ENCODE data around the gene CTNND2. TPM values are rescaled to one million over a fixed set of nuclear protein-coding genes. Genes with fewer than 3 reads are reported as not detected.

Gene CTNND2
- total RNA-seq, 2 experiments from 2014 or later: not detected

- H3K27me3 Mint-ChIP-seq: no peaks in the 10 kb centered on the region
- no peak for ATAC-seq
- no peaks in the 10 kb centered on the region for H3K4me1 Mint-ChIP-seq (ENCODE audit: low read depth)
- ChIA-PET POLR2A (no interaction called here), CTCF (no interaction called here)
- intact Hi-C loops (cut with micrococcal nuclease): no loop called here
- no peak for DNase-seq
- H3K27ac Mint-ChIP-seq: no peak overlapping the region
- TF ChIP-seq CTCF (IDR thresholded peaks at IDR 0.05): no peak
- H3K9me3 Mint-ChIP-seq: no peaks in the 10 kb centered on the region
- no peaks in the 10 kb centered on the region for H3K36me3 Mint-ChIP-seq (ENCODE audit: low read depth)
- H3K4me3 Mint-ChIP-seq: no peak overlapping the region
These were observed 380.1 kb downstream of the CTNND2 start for GRCh38 chr5:11524188-11524587.

DNA sequence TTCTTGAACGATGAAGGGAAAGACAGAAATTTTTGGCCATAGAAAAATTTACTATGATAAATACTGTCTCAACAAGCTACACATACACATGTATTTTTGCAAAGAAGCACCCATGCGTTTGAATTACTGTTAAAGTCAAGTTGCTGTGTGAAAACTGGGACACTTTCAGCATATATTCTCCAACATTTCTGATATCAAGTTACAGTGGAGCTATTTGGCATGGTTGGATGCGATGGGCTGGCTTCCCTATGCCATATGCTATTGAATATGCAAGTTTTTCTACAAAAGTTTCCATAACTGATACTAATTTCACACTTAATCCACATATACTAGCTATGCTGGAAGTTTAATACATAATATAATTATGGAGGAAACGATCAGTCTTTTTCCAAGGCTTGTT, 381.4 kb downstream of the CTNND2 start:
- DNase-seq (no peak), ATAC-seq (no peak)
- CTCF ChIA-PET: no interaction called here
- H3K36me3 Mint-ChIP-seq (ENCODE audit: low read depth): no peaks in the 10 kb centered on the region
- no peaks in the 10 kb centered on the region for H3K9me3 Mint-ChIP-seq
- H3K4me1 Mint-ChIP-seq (ENCODE audit: low read depth): no peaks in the 10 kb centered on the region
- TF ChIP-seq CTCF (IDR thresholded peaks at IDR 0.05): no peak
- intact Hi-C loops (cut with micrococcal nuclease): no loop called here
- H3K4me3 Mint-ChIP-seq: no peak overlapping the region
- POLR2A ChIA-PET: no interaction called here
- no peaks in the 10 kb centered on the region for H3K27me3 Mint-ChIP-seq
- no peak overlapping the region for H3K27ac Mint-ChIP-seq

- no peak for ATAC-seq
- H3K9me3 Mint-ChIP-seq: no peaks in the 10 kb centered on the region
- CTCF ChIA-PET: no interaction called here
These were observed 383.9 kb downstream of the CTNND2 start for GRCh38 chr5:11520241-11520930.

DNA sequence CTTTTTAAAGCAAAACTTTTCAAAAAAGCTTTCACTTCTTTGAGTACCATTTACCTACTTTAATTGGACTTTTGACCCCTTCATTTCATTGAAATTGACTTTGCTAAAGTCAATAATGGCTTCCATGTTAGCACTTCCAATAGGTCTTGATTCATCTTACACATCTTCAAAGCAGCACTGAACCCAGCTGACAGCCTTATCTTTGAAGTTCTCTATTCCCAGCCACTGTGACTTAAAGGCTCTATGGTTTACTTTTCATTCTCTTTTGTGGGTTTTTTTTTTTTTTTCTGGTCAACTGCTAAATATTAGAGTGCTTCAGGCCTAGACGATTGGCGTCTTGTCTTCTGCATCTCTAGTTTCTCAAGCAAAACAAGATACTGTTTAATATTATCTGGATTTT, 385.0 kb downstream of the CTNND2 start:
- POLR2A ChIA-PET: no interaction called here
- no peaks in the 10 kb centered on the region for H3K27me3 Mint-ChIP-seq

More at GRCh38 chr5:11520241-11520930, 383.9 kb downstream of the CTNND2 start:
- Mint-ChIP-seq H3K4me1 (ENCODE audit: low read depth) (no peaks in the 10 kb centered on the region), H3K27ac (no peak overlapping the region), H3K4me3 (no peak overlapping the region), H3K27me3 (no peaks in the 10 kb centered on the region), H3K36me3 (ENCODE audit: low read depth) (no peaks in the 10 kb centered on the region)
- no peak for DNase-seq
- POLR2A ChIA-PET: no interaction called here
- intact Hi-C loops (cut with micrococcal nuclease): no loop called here
- TF ChIP-seq CTCF (IDR thresholded peaks at IDR 0.05): no peak

DNA sequence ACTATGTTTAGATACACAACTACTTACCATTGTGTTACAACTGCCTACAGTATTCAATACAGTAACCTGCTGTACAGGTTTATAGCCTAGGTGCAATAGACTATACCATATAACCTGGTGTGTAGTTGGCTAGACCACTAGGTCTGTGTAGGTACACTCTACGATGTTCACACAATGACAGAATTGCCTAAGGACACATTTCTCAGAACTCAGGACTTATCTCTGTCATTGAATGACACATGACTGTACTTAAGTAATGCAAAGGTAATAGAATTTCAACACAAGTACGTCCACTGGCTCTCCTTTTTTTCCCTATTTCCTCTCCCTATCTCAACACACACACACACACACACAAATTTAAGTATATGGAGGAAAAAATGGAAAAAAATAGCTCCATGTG, 385.6 kb downstream of the CTNND2 start:
- no peaks in the 10 kb centered on the region for H3K9me3 Mint-ChIP-seq
- no peaks in the 10 kb centered on the region for H3K27me3 Mint-ChIP-seq
- DNase-seq: no peak
- TF ChIP-seq CTCF (IDR thresholded peaks at IDR 0.05): no peak
- intact Hi-C loops (cut with micrococcal nuclease): no loop called here
- ChIA-PET POLR2A (no interaction called here), CTCF (no interaction called here)
- H3K4me3 Mint-ChIP-seq: no peak overlapping the region
- no peaks in the 10 kb centered on the region for H3K4me1 Mint-ChIP-seq (ENCODE audit: low read depth)
- H3K36me3 Mint-ChIP-seq (ENCODE audit: low read depth): no peaks in the 10 kb centered on the region
- ATAC-seq: no peak
- H3K27ac Mint-ChIP-seq: no peak overlapping the region

More for the DNA sequence above, 385.0 kb downstream of the CTNND2 start:
- no peak for TF ChIP-seq CTCF (IDR thresholded peaks at IDR 0.05)
- intact Hi-C loops (cut with micrococcal nuclease): no loop called here
- no peak overlapping the region for H3K4me3 Mint-ChIP-seq
- CTCF ChIA-PET: no interaction called here
- H3K36me3 Mint-ChIP-seq (ENCODE audit: low read depth): no peaks in the 10 kb centered on the region
- H3K9me3 Mint-ChIP-seq: no peaks in the 10 kb centered on the region
- ATAC-seq (no peak), DNase-seq (no peak)
- H3K27ac Mint-ChIP-seq: no peak overlapping the region
- H3K4me1 Mint-ChIP-seq (ENCODE audit: low read depth): no peaks in the 10 kb centered on the region

All from activated CD8-positive, alpha-beta T cell treated with anti-CD3 and anti-CD28 coated beads for 36 hours (primary cell).